Liver (tissue), 9 donors: ENCODE data around the gene ADAP1. TPM values are rescaled to one million over a fixed set of nuclear protein-coding genes. Genes with fewer than 3 reads are reported as not detected.

ENCODE experiments used
- DNase-seq: peaks from one replicate; pipeline ENCODE4 v3.0.0-alpha.2; 2017; ENCODE audit warnings: low spot score
- H3K27ac ChIP-seq, 2 donors: one replicate each; pipeline ENCODE4 v1.7.0; 2013; ENCODE audit warnings: inconsistent platforms in 2 of 2, low read length in 2 of 2, control low read depth in 1 of 2, low read depth in 1 of 2, mild to moderate bottlenecking in 1 of 2
- H3K27me3 ChIP-seq, 4 donors: one replicate each; pipeline versions ENCODE4 v1.6.1 to v1.7.0; 2013; ENCODE audit warnings: low read length in 3 of 4, inconsistent platforms in 1 of 4, mild to moderate bottlenecking in 1 of 4, moderate library complexity in 1 of 4; ENCODE audit not compliant: control insufficient read depth in 4 of 4, insufficient read depth in 4 of 4
- H3K36me3 ChIP-seq, 4 donors: one replicate each; pipeline versions ENCODE4 v1.6.1 to v1.7.0; 2013; ENCODE audit warnings: low read length in 3 of 4, mild to moderate bottlenecking in 3 of 4, low read depth in 1 of 4, moderate library complexity in 1 of 4; ENCODE audit not compliant: control insufficient read depth in 4 of 4, insufficient read depth in 3 of 4
- H3K4me1 ChIP-seq, 4 donors: one replicate each; pipeline versions ENCODE4 v1.6.1 to v1.7.0; 2013; ENCODE audit warnings: low read length in 3 of 4, mild to moderate bottlenecking in 3 of 4, moderate library complexity in 1 of 4; ENCODE audit not compliant: control insufficient read depth in 4 of 4, insufficient read depth in 4 of 4
- H3K4me3 ChIP-seq, 3 donors: one replicate each; pipeline versions ENCODE4 v1.6.1 to v1.7.0; 2013; ENCODE audit warnings: low read length in 3 of 3, control low read depth in 1 of 3, low read depth in 1 of 3, mild to moderate bottlenecking in 1 of 3
- H3K9ac ChIP-seq, 2 donors: one replicate each; pipeline ENCODE4 v1.7.0; 2013; ENCODE audit warnings: low read length in 2 of 2, mild to moderate bottlenecking in 2 of 2, moderate library complexity in 2 of 2, control low read depth in 1 of 2, low read depth in 1 of 2
- H3K9me3 ChIP-seq, 4 donors: one replicate each; pipeline versions ENCODE4 v1.6.1 to v1.7.0; 2013; ENCODE audit warnings: low read length in 3 of 4; ENCODE audit not compliant: control insufficient read depth in 4 of 4
- ATF3 ChIP-seq: IDR thresholded peaks from 2 replicates; pipeline ENCODE4 v1.6.1; 2016; ENCODE audit warnings: antibody characterized with exemption
- CTCF ChIP-seq: fragments of 150-350 bp; IDR thresholded peaks from 2 replicates; pipeline ENCODE4 v1.5.1; 2017; ENCODE audit warnings: improper control_type of control experiment, low read depth, low read length; ENCODE audit not compliant: missing input control
- EGR1 ChIP-seq, 2 donors: IDR thresholded peaks; 2 replicates each; pipeline ENCODE4 v1.6.1; 2016 to 2018; ENCODE audit warnings: antibody characterized with exemption in 2 of 2, low read depth in 2 of 2
- FOXA1 ChIP-seq: IDR thresholded peaks from 2 replicates; pipeline ENCODE4 v1.6.1; 2016; ENCODE audit warnings: antibody characterized with exemption
- FOXA2 ChIP-seq: IDR thresholded peaks from 2 replicates; pipeline ENCODE4 v1.6.1; 2016; ENCODE audit warnings: antibody characterized with exemption
- GABPA ChIP-seq, 2 donors: IDR thresholded peaks in 1 of 2; conservative IDR thresholded peaks in 1 of 2; 2 replicates each; pipeline ENCODE4 v1.6.1; 2016; ENCODE audit warnings: antibody characterized with exemption in 2 of 2, mild to moderate bottlenecking in 1 of 2, moderate library complexity in 1 of 2
- HNF4A ChIP-seq, 2 donors: conservative IDR thresholded peaks; 2 replicates each; pipeline ENCODE4 v1.6.1; 2016; ENCODE audit warnings: antibody characterized with exemption in 2 of 2, mild to moderate bottlenecking in 2 of 2
- HNF4G ChIP-seq: IDR thresholded peaks from 2 replicates; pipeline ENCODE4 v1.6.1; 2016; ENCODE audit warnings: antibody characterized with exemption
- JUND ChIP-seq, 2 donors: IDR thresholded peaks; 2 replicates each; pipeline ENCODE4 v1.6.1; 2016; ENCODE audit warnings: antibody characterized with exemption in 2 of 2
- MAX ChIP-seq: IDR thresholded peaks from 2 replicates; pipeline ENCODE4 v1.6.1; 2016; ENCODE audit warnings: antibody characterized with exemption
- NR2F2 ChIP-seq: IDR thresholded peaks from 2 replicates; pipeline ENCODE4 v1.6.1; 2016; ENCODE audit warnings: antibody characterized with exemption
- RAD21 ChIP-seq, 2 donors: IDR thresholded peaks; 2 replicates each; pipeline ENCODE4 v1.6.1; 2016; ENCODE audit warnings: antibody characterized with exemption in 2 of 2, mild to moderate bottlenecking in 2 of 2
- REST ChIP-seq: IDR thresholded peaks from 2 replicates; pipeline ENCODE4 v1.6.1; 2016; ENCODE audit warnings: antibody characterized with exemption, mild to moderate bottlenecking
- RXRA ChIP-seq, 2 donors: IDR thresholded peaks; 2 replicates each; pipeline ENCODE4 v1.6.1; 2017 to 2018; ENCODE audit warnings: antibody characterized with exemption in 2 of 2, mild to moderate bottlenecking in 1 of 2
- SP1 ChIP-seq: IDR thresholded peaks from 2 replicates; pipeline ENCODE4 v1.6.1; 2018; ENCODE audit warnings: antibody characterized with exemption, mild to moderate bottlenecking
- TAF1 ChIP-seq: conservative IDR thresholded peaks from 2 replicates; pipeline ENCODE4 v1.6.1; 2016; ENCODE audit warnings: antibody characterized with exemption, mild to moderate bottlenecking
- YY1 ChIP-seq: IDR thresholded peaks from 2 replicates; pipeline ENCODE4 v1.6.1; 2016; ENCODE audit warnings: antibody characterized with exemption, mild to moderate bottlenecking
- ZBTB33 ChIP-seq: IDR thresholded peaks from 2 replicates; pipeline ENCODE4 v1.6.1; 2016; ENCODE audit warnings: antibody characterized with exemption
- WGBS: extraction: QIAGEN DNeasy Blood & Tissue Kit; methylation state at CpG from one replicate; pipeline ENCODE4 v1.1.7; 2013; 5-methylcytosine and 5-hydroxymethylcytosine counted together
- polyA plus RNA-seq, 2 donors: library from polyadenylated mRNA; stranded (reverse) in 1 of 2; unstranded in 1 of 2; fragments of 200-250 nt in 1 of 2; fragments of >200 nt in 1 of 2; fragmentation: Nextera tagmentation in 1 of 2; extraction: Ambion mirVana in 1 of 2; gene quantifications; one replicate each; pipeline versions ENCODE4 v1.2.1 to v1.2.3, GENCODE V29; 2013 to 2015
- total RNA-seq, 2 donors: library from RNA; depleted of rRNA; stranded (reverse); fragments of >200 nt; gene quantifications; one replicate each; pipeline ENCODE4 v1.2.3, GENCODE V29; 2014
- donor health status: healthy.
- donor health status: healthy.
- donor health status: healthy.
- donor health status: healthy.
- donor health status: healthy.

Gene ADAP1
- total and polyA plus RNA-seq, 4 donors = 0.46 to 3.7 (median 2.7) TPM

- no peak for TF ChIP-seq CTCF
- no peak for TF ChIP-seq RXRA (IDR thresholded peaks at IDR 0.05)
- no peak for TF ChIP-seq EGR1 (IDR thresholded peaks at IDR 0.05; ENCODE audit: low read depth in 2 of 2)
- no peak for TF ChIP-seq FOXA1
- no peak for TF ChIP-seq SP1
- TF ChIP-seq TAF1 = no peak
- TF ChIP-seq REST = no peak
- TF ChIP-seq HNF4G = no peak
- no peak for TF ChIP-seq MAX
- TF ChIP-seq GABPA (IDR thresholded peaks at IDR 0.05 in 1 of 2, conservative IDR thresholded peaks at IDR 0.05 in 1 of 2) = no peak
- no peak for TF ChIP-seq JUND (IDR thresholded peaks at IDR 0.05)
- TF ChIP-seq HNF4A (conservative IDR thresholded peaks at IDR 0.05) = no peak
- TF ChIP-seq ZBTB33 = no peak
- no peak for TF ChIP-seq NR2F2
- TF ChIP-seq ATF3 = no peak
- TF ChIP-seq FOXA2 = no peak
- no peak for TF ChIP-seq YY1
- no peak for TF ChIP-seq RAD21 (IDR thresholded peaks at IDR 0.05)
- WGBS = 86% methylated on average over 21 of the region's 21 CpGs
- H3K9me3 ChIP-seq = no peaks in the 10 kb centered on the region
- H3K9ac ChIP-seq = no peak overlapping the region
- no peak overlapping the region for H3K27ac ChIP-seq
- H3K4me1 ChIP-seq = peaks cover 0 to 6% (median 0%) of the 10 kb centered on the region in 4 donors
- H3K27me3 ChIP-seq = no peaks in the 10 kb centered on the region
- no peaks in the 10 kb centered on the region for H3K36me3 ChIP-seq
- H3K4me3 ChIP-seq = no peak overlapping the region
- no peak for DNase-seq
These were observed 35.9 kb downstream of the ADAP1 start for GRCh38 chr7:918441-919113.
